BE2C (cell line): ENCODE data around the gene KBTBD12.

Experiments used
- DNase-seq: peaks from one replicate; pipeline ENCODE4 v3.0.0-alpha.2; 2020
- H3K27me3 ChIP-seq: fragments of 250-450 bp; sonication (Bioruptor Pico); 2 replicates; pipeline ENCODE4 v1.5.1; 2020; ENCODE audit warnings: mild to moderate bottlenecking
- H3K36me3 ChIP-seq: fragments of 250-450 bp; sonication (Bioruptor Pico); 2 replicates; pipeline ENCODE4 v1.5.1; 2020; ENCODE audit warnings: mild to moderate bottlenecking
- H3K4me1 ChIP-seq: fragments of 250-450 bp; sonication (Bioruptor Pico); 2 replicates; pipeline ENCODE4 v1.5.1; 2020
- H3K4me3 ChIP-seq: 2 replicates; pipeline ENCODE4 v1.5.1; 2011; ENCODE audit warnings: low read depth, low read length
- H3K9me3 ChIP-seq: fragments of 250-450 bp; sonication (Bioruptor Pico); 2 replicates; pipeline ENCODE4 v1.5.1; 2020
- CTCF ChIP-seq: IDR thresholded peaks from 2 replicates; pipeline ENCODE4 v1.5.1; 2012; ENCODE audit warnings: mild to moderate bottlenecking, low read depth, low read length

Gene KBTBD12

GRCh38 chr3:128014548-128014947 is 99.5 kb downstream of the KBTBD12 start:
- no peaks in the 10 kb centered on the region for H3K27me3 ChIP-seq

GRCh38 chr3:128016502-128016901 is 101.5 kb downstream of the KBTBD12 start:
- no peak for TF ChIP-seq CTCF
- Histone ChIP-seq H3K27me3 (no peaks in the 10 kb centered on the region), H3K4me1 (no peaks in the 10 kb centered on the region), H3K36me3 (no peaks in the 10 kb centered on the region), H3K4me3 (no peak overlapping the region), H3K9me3 (no peaks in the 10 kb centered on the region)
- DNase-seq, result no peak

More at GRCh38 chr3:128014548-128014947, 99.5 kb downstream of the KBTBD12 start:
- no peaks in the 10 kb centered on the region for H3K9me3 ChIP-seq
- DNase-seq, result no peak
- no peak overlapping the region for H3K4me3 ChIP-seq
- no peaks in the 10 kb centered on the region for H3K36me3 ChIP-seq
- no peak for TF ChIP-seq CTCF
- H3K4me1 ChIP-seq, result no peaks in the 10 kb centered on the region

- Histone ChIP-seq H3K4me3 (no peak overlapping the region), H3K27me3 (no peaks in the 10 kb centered on the region), H3K4me1 (no peaks in the 10 kb centered on the region), H3K9me3 (no peaks in the 10 kb centered on the region), H3K36me3 (no peaks in the 10 kb centered on the region)
- DNase-seq, result no peak
- no peak for TF ChIP-seq CTCF
Measured at GRCh38 chr3:128021768-128022372, 106.8 kb downstream of the KBTBD12 start.

GRCh38 chr3:128033102-128033501 is 118.1 kb downstream of the KBTBD12 start:
- no peak for DNase-seq
- no peak overlapping the region for H3K4me3 ChIP-seq
- TF ChIP-seq CTCF, result no peak
- no peaks in the 10 kb centered on the region for H3K9me3 ChIP-seq
- H3K27me3 ChIP-seq, result peaks cover 2% of the 10 kb centered on the region; the same call in 1 of the 2 replicates
- H3K36me3 ChIP-seq, result no peaks in the 10 kb centered on the region
- H3K4me1 ChIP-seq, result no peaks in the 10 kb centered on the region

GRCh38 chr3:128036119-128036518 is 121.1 kb downstream of the KBTBD12 start:
- Histone ChIP-seq H3K36me3 (no peaks in the 10 kb centered on the region), H3K27me3 (peaks cover 13% of the 10 kb centered on the region; the same call in 1 of the 2 replicates), H3K9me3 (no peaks in the 10 kb centered on the region), H3K4me3 (no peak overlapping the region), H3K4me1 (no peaks in the 10 kb centered on the region)
- no peak for DNase-seq
- no peak for TF ChIP-seq CTCF
